HG03460 (cell line): ENCODE measurements around the gene WWC2.
"Not testable (repeated sequence)": the region's sequence is repeated elsewhere in the genome, so short reads cannot be mapped to it uniquely, and the experiment has no call there.

ENCODE experiments used
- ATAC-seq: cut with Tn5 transposase; IDR thresholded peaks from one replicate; pipeline ENCODE4 v1.9.1; 2021; ENCODE audit not compliant: unreplicated experiment

The WWC2 gene

DNA sequence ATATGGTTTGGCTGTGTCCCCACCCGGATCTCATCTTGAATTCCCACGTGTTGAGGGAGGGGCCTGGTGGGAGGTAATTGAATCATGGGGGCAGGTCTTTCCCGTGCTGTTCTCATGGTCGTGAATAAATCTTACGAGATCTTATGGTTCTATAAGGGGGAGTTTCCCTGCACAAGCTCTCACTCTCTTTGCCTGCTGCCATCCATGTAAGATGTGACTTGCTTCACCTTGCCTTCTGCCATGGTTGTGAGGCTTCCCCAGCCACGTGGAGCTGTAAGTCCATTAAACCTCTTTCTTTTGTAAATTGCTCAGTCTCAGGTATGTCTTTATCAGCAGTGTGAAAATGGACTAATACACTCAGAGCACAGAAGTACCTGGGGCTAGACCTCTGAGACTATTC lies 227.3 kb downstream of the WWC2 start:
- ATAC-seq = not testable (repeated sequence)

DNA sequence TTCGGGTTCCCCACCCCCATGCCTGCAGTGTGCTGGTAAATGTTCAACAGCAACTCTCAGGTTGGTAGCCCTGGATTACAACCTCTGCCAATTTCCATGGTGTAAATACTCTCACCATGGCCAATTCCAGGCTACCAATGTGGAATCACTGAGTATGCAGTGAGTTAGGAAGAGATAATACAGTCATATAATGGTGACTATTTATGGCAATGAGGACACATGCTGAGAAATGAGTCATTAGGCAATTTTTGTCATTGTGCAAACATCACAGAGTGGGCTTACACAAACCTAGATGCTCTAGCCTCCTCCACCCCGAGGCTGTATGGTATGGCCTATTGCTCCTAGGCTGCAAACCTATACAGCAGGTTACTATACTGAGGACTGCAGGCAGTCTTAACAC lies 227.8 kb downstream of the WWC2 start:
- ATAC-seq = no peak

DNA sequence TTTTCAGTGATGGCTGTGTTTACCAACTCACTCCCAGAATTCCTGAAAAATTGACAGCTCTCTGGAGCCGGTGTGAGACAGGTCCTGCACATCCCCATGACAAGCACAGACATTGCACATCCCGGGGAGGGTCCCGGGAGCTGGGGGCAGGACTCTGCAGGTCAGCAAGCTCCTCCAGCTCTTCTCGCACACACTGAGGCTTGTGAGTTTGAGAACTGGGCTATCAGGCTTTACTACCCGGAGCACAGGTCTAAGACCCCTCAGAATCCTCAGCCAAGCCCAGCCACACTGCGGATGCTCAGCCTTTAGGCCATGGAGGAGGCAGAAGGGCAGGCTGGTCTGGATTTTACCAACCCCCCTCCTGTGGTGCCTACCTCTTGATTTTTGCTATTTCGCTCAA lies 228.8 kb downstream of the WWC2 start:
- no peak for ATAC-seq

DNA sequence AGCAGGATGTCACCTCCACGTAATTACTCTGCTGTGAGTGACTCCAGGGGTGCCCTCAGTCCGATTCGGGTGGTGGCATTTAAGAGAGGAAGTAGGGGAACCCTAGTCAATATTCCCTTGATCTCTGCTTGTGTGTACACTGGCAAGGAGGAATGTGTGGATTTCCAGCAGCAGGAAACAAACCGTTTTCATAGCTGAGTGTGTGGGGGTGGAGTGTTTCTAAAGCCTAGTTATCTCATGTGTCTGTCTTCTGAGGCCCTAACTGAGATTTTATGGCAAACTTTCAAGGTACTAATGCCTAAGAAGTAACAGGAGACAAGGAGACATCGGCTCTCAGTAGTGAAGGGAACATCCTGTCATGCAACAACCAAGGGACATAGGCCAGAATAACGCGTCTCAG lies 229.8 kb downstream of the WWC2 start:
- ATAC-seq = no peak

DNA sequence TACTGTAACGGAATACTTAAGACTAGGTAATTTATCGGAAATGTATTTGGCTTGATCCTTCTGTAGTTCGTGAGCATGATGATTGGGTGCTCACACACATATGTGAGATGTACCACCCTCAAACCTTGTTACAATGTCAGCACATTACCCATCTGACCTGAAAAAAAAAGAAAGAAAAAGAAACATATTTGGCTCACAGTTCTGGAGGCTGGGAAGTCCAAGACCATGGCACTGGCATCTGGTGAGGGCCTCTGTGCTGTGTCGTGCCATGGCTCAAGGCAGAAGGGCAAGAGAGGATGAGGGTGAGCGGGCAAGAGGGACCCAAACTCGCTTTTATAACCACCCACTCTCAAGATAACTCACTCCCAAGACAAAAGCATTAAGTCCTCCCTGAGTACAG lies 230.2 kb downstream of the WWC2 start:
- ATAC-seq = no peak

DNA sequence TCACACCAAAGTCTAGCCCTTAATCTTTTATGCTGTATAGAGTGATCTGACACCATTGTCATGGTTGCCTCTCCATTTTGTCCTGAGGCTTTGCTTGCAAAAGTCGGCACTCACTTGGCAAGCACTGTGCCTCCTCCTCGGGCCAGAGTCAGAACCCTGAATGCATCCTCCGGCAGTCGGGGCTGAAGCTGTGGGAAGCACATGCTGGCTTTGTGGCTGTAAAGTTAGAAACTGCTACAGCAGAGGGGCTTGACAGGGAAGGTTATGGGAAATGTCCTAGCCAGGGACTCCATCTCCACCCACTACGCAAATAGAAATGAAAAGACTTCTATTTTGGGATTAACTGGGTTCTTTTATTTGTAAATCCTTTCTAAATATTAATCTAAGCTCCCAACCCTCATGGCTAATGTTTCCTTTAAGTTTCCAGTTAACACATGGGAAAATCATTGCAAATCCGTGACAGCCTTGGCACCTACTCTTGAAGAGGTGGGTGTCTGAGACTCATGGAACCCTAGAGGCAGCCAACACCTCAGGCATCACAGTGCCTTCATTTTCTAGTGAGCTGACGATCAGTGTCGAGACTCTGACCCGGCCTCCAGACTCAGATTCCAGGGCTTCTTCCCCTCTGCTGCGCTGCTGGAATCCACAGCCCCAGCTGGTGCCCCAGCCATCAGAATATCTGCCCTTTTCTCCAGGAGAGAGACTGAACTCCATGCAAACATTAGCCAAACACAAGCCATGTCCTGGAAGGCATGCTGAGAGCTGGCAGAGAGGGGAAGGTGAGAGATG lies 231.1 kb downstream of the WWC2 start:
- ATAC-seq = no peak

DNA sequence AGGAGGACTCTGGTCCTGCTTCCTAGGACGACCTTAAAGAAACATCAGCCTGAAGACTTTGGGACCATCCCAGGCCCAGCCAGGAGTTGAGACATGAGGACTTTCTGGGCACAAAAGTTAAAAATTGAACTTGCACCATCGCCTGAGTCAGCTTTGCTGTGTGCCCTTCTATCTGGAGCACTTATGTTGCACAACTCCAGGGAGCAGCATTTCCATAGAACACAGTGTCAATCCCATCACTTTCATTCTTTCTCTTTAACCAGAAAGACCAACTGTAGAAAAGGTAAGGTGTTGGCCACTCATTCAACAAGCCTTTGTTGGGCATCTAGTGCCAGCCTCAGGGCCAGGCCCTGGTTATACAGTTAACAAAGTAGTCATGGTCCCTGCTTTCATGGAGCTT lies 231.8 kb downstream of the WWC2 start:
- ATAC-seq = no peak

DNA sequence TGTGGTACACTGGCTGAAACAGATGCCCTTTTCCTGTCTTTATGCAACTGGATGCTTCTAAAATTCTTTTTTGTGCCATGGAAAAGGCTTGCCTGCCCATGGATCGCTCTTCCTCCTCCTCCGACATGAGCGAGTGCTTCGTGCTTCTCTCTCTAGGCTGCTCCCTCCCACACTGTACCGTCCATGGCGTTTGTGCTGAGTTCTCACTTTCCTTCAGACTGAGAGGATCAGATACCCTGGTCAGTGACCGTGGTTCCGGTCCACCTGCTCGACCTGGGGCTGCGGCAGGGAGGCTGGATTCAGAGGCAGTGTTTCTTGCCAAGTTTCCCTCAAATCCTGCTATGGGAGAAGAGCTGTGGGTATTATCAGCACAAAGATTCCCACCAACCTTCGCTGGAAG lies 233.4 kb downstream of the WWC2 start:
- no peak for ATAC-seq

DNA sequence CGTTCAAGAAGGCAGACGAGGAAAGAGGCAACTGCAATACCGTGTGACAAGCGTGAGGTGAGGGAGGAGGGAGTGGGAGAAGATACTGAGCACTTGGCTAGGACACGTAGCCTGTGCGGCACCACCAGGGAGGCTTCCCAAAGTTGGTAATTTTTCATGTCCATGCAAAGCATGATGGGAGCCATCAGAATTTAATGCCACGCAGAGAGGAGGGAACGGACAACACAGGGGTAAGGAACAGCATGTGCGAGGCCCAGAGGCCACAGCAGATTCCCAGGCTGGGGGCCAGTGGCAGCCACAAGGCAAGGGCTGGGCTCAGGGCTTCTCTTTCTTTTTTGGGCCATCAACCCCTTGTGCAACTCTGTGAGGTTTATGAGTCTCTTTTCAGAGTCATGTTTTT lies 234.1 kb downstream of the WWC2 start:
- no peak for ATAC-seq

DNA sequence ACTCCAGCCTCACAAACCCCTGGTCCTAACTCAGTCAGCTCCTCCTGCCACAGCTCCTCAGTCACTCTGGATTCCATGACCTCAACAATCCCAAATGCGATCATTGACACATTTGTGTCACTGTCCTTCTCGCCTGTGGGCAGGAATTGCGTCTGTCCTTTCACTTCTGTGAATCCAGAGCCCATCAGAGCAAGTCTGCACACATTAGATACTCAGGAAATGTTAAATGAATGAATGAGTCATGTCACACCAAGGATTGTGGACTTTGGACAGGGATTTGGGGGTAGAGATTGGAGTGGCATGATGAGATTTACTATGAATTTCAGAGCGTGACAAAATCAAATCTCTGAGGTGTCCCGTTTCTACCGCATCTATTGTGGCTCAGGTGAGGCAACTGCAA lies 234.9 kb downstream of the WWC2 start:
- no peak for ATAC-seq

DNA sequence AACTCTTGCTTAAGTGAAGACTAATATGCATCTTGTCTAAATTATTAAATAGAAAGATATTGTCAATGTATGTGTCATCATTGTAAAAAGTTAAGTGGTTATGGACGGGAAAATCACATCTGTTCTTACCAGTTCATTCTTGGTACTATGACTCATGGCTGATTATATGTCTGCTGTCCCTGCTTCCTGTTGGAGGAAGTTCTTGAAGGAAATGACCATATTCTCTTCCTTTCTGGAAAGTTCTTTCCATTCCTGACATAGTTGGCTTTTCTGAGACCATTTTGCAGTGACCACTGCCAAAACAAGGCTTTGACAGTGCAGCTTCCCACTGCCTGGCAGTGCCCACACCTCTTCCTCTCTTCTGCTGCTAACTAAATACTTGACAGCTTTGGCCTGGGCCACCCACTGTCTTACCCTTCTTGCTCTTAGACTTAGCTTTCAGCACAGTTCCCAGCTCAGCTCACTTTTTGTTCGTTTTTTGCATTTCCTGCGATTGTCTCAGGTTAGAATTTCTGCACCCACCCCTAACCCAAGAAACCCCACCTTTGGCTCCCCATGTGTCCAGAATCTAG lies 236.4 kb downstream of the WWC2 start:
- no peak for ATAC-seq

DNA sequence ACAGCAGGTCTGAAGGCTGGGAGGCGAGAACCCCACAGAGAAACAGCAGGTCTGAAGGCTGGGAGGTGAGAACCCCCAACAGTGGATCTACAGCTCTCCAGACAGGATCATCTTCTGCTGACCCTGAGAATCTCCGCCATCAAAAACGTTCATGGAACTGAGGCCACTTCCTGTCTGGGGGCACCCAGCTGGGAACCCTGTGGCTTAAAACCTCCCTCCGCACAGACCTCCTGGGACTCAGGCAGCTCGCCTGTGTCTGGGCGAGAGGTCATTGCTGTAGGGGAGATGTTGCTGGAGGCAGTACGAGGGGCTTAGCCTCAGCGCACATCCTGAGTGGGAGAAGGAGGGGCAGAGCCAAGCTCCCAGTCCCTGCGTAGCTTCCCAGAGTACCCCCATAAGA lies 238.3 kb downstream of the WWC2 start:
- no peak for ATAC-seq

DNA sequence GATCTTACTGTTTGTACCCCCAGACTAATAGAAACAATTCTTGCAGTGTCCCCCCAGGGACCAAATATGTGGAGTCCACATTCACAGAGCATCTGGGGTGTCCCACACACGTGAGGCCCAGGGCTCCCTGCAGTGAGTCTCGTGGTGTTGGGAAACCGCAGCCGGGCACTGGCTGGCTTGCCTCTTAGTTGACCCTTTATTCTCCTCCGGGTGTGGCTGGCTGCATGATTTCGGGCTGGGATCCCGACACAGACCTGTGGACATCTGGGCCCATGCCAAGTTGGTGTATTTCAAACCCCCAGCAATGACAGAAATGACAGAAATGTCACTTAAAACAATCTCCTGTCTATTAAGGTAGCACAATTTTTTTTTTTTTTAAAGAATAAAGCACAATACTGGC lies 238.8 kb downstream of the WWC2 start:
- no peak for ATAC-seq

DNA sequence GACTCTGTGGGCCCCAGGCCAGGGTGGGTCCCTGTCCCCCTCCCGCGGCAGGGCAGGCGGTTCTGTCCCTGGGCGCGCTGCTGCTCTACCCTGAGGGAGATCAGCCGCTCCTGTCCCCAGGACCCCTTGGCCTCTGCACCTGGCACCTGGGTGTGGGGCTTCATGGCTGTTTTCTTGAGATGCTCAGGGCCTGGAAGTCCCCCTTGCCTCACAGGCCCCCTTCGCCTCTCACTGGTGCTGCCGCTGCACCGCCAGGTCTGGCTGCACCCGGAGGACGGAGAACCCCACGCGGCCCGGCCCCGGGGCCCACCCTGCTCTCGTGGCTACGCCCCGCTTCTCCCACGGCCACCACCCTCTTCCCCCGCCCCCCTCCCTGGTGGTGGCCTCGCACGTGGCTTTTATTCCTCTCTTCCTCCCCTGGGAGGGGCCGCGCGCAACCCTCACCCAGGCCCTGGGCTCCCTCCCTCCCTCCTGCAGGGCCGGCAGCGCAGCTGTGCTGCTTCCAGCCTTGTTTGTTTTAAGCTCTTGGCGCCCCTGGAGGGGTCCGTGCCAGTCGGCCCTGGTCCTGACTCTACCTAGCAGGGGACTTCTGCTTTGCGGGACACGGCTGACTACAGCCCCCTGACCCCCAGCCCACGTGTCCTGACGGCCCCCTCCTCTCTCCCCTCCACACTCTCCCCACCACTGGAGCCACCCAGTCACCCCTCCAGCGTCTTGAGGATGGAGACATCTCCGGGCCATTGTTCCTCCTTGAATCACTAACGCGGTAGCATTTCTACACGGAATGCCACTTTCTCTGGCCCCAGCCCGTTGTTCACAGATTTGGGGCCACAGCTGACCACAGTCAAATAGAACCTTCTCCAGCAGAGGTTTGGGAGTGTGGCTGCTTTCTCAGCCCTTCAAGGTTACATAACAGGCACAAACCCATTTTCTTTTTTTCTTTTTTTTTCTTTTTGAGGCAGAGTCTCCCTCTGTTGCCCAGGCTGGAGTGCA lies 243.8 kb downstream of the WWC2 start:
- peak; percentile 55 for ATAC-seq

DNA sequence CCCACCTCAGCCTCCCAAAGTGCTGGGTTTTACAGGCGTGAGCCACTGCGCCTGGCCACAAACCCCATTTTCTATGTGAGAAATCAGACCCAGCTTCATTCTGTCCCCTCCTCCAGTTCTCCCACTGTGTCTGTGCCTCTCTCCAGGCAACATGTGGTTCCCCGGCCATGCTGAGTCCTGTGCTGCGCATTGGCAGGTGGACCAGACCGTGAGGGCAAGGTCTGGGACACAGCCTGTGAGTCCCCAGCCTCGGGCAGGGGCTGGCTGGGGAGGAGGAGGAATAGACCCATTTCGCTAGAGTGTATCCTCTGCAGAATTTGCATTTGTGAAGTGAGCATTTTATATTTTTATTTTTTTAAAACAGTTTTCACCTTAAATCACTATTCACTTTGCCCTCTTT lies 244.7 kb downstream of the WWC2 start:
- no peak for ATAC-seq

DNA sequence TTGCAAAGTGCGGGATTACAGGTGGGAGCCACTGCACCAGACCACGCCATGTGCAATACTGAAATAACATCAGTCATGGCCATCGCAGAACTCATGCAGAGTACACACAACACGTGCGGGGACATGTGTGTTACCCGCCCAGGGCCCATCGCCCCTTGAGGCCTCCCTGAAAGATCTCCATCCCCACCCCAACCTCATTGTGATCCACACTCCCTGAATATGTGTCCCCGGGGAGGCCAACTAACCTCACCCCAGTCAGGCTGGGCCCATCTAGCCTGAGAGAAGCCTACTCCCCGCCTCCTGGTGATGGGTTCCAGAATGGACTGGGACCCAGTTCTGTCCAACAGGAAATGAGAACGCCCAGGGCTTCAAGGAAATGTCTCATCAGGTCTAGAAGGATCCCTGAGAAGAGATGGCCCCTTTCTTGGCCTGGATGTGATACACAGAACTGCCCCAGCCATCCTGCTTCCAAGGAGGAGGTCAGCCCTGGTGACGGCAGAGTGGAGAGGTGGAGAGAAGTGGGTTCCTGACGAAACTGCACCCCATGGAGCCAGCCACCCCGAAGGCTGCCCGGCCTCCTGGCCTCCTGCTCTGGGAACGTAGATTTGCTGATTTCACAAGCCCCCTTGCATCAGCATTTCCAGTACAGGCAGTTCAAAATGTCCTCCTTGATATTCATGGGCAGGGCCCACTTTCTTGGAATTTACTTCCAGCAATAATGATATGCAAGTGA lies 245.6 kb downstream of the WWC2 start:
- no peak for ATAC-seq

DNA sequence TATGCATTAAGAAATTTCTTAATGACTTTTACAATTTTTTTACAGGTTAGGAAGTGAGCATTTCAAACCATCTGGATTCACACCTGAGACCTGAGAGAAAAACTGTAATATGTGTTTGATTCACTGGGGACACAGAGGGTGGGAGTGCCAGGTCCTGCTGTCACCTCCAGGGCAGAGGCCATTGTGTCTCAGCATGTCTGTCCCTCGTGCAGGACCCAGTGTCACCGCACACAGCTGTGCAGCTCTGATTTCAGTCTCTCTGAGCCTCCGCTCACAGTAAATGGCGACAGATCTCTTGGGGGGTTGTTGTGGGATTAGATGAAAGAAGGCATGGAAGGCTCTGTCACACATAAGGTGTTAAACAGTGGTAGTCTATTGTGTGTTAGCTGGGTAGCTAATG lies 246.2 kb downstream of the WWC2 start:
- ATAC-seq = no peak

DNA sequence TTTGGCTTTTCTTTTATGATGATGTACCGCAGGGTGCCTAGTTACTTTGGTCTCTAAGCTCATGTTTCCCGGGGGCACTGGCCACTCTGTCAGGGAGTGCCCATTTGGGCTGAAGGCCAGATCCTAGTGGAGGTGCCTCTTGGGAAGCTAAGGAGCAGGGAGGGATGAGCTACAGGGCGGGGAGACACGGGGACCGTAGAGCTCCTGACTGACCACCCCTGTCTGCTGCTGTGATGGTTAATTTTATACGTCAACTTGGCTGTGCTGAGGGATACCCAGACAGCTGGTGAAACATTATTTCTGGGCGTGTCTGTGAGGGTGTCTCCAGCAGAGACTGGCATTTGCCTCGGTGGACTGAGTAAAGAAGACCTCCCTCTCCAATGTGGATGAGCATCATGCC lies 248.1 kb downstream of the WWC2 start:
- ATAC-seq = no peak

DNA sequence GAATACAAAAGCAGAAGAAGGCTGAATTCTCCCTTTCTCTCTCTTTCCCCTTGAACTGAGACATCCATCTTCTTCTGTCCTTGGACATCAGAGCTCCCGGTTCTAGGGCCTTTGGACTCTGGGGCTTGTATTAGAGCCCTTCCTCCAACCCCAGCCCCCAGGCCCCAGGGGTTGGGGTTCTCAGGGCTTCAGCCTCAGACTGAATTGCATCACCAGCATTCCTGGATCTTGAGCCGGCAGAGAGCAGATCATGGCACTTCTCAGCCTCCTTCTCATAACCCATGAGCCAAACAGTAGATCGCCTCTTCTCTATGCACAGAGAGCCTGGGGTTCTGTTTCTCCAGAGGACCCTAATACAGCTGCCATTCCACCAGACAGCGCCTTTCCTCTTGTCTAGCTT lies 248.5 kb downstream of the WWC2 start:
- no peak for ATAC-seq

DNA sequence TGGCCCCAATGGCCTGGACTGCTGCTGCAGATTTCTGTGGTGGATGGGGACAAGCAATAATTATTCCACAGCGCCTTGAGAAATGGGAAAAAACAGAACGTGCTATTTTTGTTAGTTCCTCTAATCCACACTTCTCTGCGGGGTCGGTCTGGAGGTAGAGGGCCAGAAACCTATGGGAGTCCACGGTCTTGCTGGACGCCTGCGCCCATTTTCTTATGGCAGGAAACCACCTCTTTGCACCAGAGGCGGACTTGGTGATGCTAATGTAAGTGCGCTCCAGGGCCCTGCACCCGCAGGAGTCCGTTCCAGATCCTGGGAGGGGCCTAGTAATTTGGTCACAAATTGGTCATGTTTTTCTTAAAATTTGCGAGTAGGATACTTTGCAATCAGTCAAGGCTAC lies 249.1 kb downstream of the WWC2 start:
- no peak for ATAC-seq
